ENCODE measurements around the gene ZNF436. TPM values are rescaled to one million over a fixed set of nuclear protein-coding genes. Genes with fewer than 3 reads are reported as not detected.

ZNF436 gene
- total RNA-seq, 1 donor from 2014 or later = 13.3 TPM

DNA sequence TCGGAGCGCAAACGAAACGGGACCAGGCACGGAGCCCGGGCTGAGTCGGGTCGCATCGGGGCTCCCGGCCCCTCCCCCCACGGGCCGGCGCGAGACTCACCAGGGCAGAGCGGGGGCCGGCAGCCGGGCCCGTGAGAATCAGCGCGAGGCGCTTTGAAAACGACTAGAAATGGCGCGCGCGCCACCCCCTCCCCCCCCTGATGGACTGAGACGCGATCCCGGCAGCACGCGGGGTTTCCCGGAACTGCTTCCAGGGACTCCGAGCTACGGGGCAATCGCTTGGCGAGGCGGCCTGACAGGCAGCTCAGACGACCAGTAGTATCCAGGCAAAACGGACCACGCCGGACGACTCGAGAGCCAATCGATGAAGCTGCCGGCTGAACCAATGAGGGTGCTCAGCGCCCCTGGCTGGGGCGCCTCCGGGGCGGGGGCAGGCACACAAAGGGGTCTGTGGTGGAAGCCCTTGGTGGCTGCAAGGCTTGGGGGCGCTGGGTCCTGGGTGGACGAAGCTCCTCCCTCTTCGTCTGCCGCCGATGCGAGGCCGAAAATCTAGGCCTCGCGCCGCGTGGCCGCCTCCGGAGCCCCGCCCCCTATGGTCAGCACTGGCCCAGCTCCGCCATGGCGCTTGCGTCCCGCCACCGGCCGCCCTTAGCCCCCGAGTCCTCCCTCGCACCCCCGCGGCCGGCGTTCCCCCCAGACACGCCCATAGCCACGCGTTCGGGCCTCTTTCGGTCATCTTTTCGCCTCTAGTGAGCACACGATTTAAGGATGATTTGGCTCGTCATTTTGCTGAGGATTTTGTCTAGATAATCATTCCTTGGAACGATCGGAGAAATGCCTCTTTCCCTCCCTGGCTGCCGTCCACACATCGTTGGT, 25.3 kb downstream of the ZNF436 start, which contains the start of gene HNRNPR:
HNRNPR (minus strand) TSS at position 174 of the 876 bp plus-strand sequence. CDS start 3,276 bp downstream, outside the sequence.
- peak; percentile 100 for DNase-seq
- Mint-ChIP-seq H3K36me3 (ENCODE audit: unreplicated experiment) (no peaks in the 10 kb centered on the region), H3K27ac (ENCODE audit: unreplicated experiment) (peak within 1 kb of the TSS; percentile 95), H3K27me3 (ENCODE audit: unreplicated experiment) (peaks cover 5% of the 10 kb centered on the region), H3K4me1 (ENCODE audit: low read depth, unreplicated experiment) (peaks cover 31% of the 10 kb centered on the region), H3K9me3 (ENCODE audit: unreplicated experiment) (peaks cover 1% of the 10 kb centered on the region), H3K4me3 (ENCODE audit: unreplicated experiment) (peak within 1 kb of the TSS; percentile 94)
- TF ChIP-seq, protein P1, sequence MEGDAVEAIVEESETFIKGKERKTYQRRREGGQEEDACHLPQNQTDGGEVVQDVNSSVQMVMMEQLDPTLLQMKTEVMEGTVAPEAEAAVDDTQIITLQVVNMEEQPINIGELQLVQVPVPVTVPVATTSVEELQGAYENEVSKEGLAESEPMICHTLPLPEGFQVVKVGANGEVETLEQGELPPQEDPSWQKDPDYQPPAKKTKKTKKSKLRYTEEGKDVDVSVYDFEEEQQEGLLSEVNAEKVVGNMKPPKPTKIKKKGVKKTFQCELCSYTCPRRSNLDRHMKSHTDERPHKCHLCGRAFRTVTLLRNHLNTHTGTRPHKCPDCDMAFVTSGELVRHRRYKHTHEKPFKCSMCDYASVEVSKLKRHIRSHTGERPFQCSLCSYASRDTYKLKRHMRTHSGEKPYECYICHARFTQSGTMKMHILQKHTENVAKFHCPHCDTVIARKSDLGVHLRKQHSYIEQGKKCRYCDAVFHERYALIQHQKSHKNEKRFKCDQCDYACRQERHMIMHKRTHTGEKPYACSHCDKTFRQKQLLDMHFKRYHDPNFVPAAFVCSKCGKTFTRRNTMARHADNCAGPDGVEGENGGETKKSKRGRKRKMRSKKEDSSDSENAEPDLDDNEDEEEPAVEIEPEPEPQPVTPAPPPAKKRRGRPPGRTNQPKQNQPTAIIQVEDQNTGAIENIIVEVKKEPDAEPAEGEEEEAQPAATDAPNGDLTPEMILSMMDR (IDR thresholded peaks at IDR 0.05; ENCODE audit: partially characterized antibody, unreplicated experiment) = no peak

DNA sequence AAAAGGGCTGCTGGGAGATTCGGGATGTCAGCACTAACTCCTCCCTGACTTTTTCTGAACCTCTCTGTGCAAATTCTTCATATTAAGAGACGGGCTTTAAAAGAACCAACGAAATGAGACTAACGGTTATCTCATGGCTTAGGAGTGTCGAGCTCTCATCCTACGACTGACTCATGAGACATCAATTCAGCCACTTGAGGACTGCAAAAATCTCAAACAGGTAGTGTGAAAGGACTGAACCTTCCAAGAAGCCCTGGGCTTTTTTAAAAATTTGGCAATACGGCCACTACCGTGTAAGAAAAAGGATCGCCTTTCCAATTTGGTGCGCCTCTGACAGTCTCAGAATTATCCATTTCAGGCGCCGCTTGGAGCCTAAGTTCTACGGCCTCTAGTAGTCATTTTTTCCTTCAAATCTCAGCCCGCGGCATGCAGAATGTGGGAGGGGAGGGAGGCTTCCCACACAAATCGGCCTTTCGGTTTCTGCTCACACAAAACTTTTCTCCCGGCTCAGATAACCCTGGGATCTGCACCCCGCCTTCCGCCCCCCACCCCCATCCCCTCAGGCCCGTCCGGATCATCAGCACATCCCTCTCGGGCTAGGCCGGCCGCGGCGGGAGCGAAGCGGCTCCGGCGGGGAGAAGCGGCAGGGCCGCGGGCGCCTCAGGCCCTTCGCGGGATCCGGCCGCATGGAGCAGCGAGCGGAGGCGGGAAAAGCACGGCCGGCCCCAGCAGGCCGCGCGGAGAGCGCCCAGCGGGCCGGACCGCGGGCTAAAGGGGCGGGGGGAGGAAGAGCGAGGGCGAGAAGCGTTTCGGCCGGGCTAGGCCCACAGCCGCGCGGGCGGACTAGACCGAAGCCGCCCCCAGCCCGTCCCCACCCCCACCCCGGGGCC, 26.2 kb downstream of the ZNF436 start:
- TF ChIP-seq, protein P1 (IDR thresholded peaks at IDR 0.05; ENCODE audit: partially characterized antibody, unreplicated experiment) = no peak
- DNase-seq = peak; percentile 55
- peak overlapping the region; percentile 89 for H3K4me3 Mint-ChIP-seq (ENCODE audit: unreplicated experiment)
- no peaks in the 10 kb centered on the region for H3K36me3 Mint-ChIP-seq (ENCODE audit: unreplicated experiment)
- H3K27me3 Mint-ChIP-seq (ENCODE audit: unreplicated experiment) = peaks cover 5% of the 10 kb centered on the region
- H3K9me3 Mint-ChIP-seq (ENCODE audit: unreplicated experiment) = peaks cover 1% of the 10 kb centered on the region
- H3K27ac Mint-ChIP-seq (ENCODE audit: unreplicated experiment) = peak overlapping the region; percentile 93
- H3K4me1 Mint-ChIP-seq (ENCODE audit: low read depth, unreplicated experiment) = peaks cover 35% of the 10 kb centered on the region

DNA sequence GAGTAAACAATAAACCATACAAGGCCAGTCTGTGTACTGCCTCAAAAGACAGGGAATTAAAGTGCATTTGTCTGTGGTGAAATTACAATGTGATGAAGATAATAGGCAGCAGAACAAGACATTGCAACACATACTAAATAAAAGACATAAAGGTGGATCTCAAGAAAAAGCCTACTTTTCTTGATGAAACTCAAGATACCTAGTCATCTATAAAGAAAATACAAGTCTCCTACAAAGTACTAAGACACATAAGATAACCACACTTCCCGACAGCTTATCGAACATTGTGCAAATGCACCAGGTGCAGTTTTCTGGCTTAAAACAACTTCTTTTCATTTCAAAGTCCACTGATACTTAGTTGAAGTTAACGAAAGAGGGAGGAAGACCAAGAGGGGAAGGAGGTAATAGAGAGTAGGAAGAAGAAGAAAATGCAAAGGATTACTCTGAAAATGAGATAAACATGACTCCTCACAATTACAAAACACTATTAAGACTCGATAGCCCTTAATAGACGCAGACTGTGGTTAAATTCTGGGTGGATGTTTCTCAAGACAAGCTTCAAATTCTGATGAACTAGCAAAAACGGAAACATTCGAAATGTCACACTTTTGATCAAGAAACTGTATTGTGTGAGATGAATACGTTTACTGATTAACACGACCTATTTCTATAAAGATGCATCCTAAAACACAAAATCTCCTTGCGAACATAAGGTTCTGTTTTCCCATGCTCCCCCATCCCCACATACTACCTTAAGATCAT, 27.5 kb downstream of the ZNF436 start:
- Mint-ChIP-seq H3K4me3 (ENCODE audit: unreplicated experiment) (peak overlapping the region; percentile 89), H3K27ac (ENCODE audit: unreplicated experiment) (peak overlapping the region; percentile 7), H3K27me3 (ENCODE audit: unreplicated experiment) (peaks cover 5% of the 10 kb centered on the region), H3K9me3 (ENCODE audit: unreplicated experiment) (peaks cover 1% of the 10 kb centered on the region), H3K36me3 (ENCODE audit: unreplicated experiment) (no peaks in the 10 kb centered on the region), H3K4me1 (ENCODE audit: low read depth, unreplicated experiment) (peaks cover 37% of the 10 kb centered on the region)
- DNase-seq = no peak
- TF ChIP-seq, protein P1 (IDR thresholded peaks at IDR 0.05; ENCODE audit: partially characterized antibody, unreplicated experiment) = no peak

DNA sequence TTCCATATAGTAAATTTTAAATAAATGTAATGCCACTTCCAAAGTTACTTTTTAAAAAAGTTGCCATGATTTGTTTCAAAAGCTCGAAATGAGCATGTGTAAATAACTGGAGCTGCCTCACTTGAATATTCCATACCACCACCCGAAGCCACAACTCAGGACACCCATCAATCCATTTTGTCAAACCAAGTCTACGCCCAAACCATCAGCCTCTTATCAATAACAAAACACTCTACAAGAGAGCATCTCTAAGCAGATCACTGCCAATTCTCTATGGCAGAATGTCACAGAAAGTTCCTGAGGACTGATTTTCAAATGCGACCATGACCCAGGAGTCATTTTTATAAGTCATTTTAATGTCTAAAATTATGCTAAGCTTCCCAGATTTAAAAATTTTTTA, 30.0 kb downstream of the ZNF436 start:
- Mint-ChIP-seq H3K27me3 (ENCODE audit: unreplicated experiment) (peaks cover under 1% of the 10 kb centered on the region), H3K27ac (ENCODE audit: unreplicated experiment) (no peak overlapping the region), H3K9me3 (ENCODE audit: unreplicated experiment) (peaks cover under 1% of the 10 kb centered on the region), H3K36me3 (ENCODE audit: unreplicated experiment) (no peaks in the 10 kb centered on the region), H3K4me1 (ENCODE audit: low read depth, unreplicated experiment) (peaks cover 37% of the 10 kb centered on the region), H3K4me3 (ENCODE audit: unreplicated experiment) (peak overlapping the region; percentile 89)
- no peak for DNase-seq
- TF ChIP-seq, protein P1 (IDR thresholded peaks at IDR 0.05; ENCODE audit: partially characterized antibody, unreplicated experiment) = no peak
